Measurements from ENCODE around the gene DCAF11. TPM values are rescaled to one million over a fixed set of nuclear protein-coding genes. Genes with fewer than 3 reads are reported as not detected.

Gene DCAF11
- total and polyA plus RNA-seq, 2 of the 13 experiments (the other 11 are each of a cell fraction or from before 2014, with no cell fraction given) = 150 to 257 TPM

DNA sequence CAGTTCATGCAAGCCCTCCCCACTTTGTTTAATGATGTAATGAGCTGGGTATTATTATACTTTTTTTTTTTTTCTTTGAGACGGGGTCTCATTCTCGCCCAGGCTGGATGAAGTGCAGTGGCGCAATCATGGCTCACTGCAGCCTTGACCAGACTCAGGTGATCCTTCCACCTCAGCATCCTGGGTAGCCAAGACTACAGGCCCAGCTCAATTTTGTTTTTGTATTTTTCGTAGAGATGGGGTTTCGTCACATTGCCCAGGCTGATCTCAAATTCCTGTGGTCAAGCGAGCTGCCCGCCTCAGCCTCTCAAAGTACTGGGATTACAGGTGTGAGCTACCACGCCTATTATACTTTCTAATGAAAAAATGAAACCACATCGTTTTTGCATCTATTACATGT lies 4.5 kb upstream of the DCAF11 start (continued):
- TF ChIP-seq ATF7 (IDR thresholded peaks at IDR 0.05) (peak; percentile 60), ATF7 (CRISPR knock-in tag; IDR thresholded peaks at IDR 0.05) (no peak), ESRRA (CRISPR knock-in tag; IDR thresholded peaks at IDR 0.05; ENCODE audit: low read depth) (no peak), CBFB (CRISPR knock-in tag; IDR thresholded peaks at IDR 0.05) (peak; percentile 93), ZNF607 (CRISPR knock-in tag; IDR thresholded peaks at IDR 0.05; ENCODE audit: borderline replicate concordance) (no peak), ZNF260 (CRISPR knock-in tag; IDR thresholded peaks at IDR 0.05; ENCODE audit: borderline replicate concordance, low read depth) (no peak), ZNF879 (CRISPR knock-in tag; IDR thresholded peaks at IDR 0.05) (peak; percentile 35; the same call in 1 of the 2 replicates), ARID2 (CRISPR knock-in tag; IDR thresholded peaks at IDR 0.05; ENCODE audit: borderline replicate concordance) (0 out of 2 replicates have a peak, but pooled peaks have one; percentile 26), ZNF782 (CRISPR knock-in tag; IDR thresholded peaks at IDR 0.05; ENCODE audit: borderline replicate concordance) (no peak), HNRNPUL1 (IDR thresholded peaks at IDR 0.05; ENCODE audit: low read depth, low read length) (no peak), PHF8 (CRISPR knock-in tag; IDR thresholded peaks at IDR 0.05) (no peak), FOXA3 (CRISPR knock-in tag; IDR thresholded peaks at IDR 0.05) (no peak), ZNF547 (CRISPR knock-in tag; IDR thresholded peaks at IDR 0.05) (no peak), RAD51 (IDR thresholded peaks at IDR 0.05; ENCODE audit: borderline replicate concordance) (no peak), ZNF773 (CRISPR knock-in tag; IDR thresholded peaks at IDR 0.05; ENCODE audit: borderline replicate concordance) (no peak), MZF1 (CRISPR knock-in tag; IDR thresholded peaks at IDR 0.05; ENCODE audit: borderline replicate concordance) (no peak), FOSL1 (CRISPR knock-in tag; IDR thresholded peaks at IDR 0.05; ENCODE audit: borderline replicate concordance) (no peak), RAD21 (CRISPR knock-in tag; IDR thresholded peaks at IDR 0.05) (no peak), KLF16 (CRISPR knock-in tag; IDR thresholded peaks at IDR 0.05) (no peak; a peak in 1 of 4 replicates), ARNTL (CRISPR knock-in tag; IDR thresholded peaks at IDR 0.05) (no peak), POLR2G (IDR thresholded peaks at IDR 0.05; ENCODE audit: low read depth, low read length) (no peak), RFXANK (CRISPR knock-in tag; IDR thresholded peaks at IDR 0.05) (no peak), ZNF746 (CRISPR knock-in tag; IDR thresholded peaks at IDR 0.05) (no peak), KDM2A (CRISPR knock-in tag; IDR thresholded peaks at IDR 0.05; ENCODE audit: borderline replicate concordance, low read depth) (peak; percentile 17; the same call in 1 of the 2 replicates), STAT5B (CRISPR knock-in tag; IDR thresholded peaks at IDR 0.05) (no peak), ERF (CRISPR knock-in tag; IDR thresholded peaks at IDR 0.05) (no peak)
- TF ChIP-seq, protein P1, sequence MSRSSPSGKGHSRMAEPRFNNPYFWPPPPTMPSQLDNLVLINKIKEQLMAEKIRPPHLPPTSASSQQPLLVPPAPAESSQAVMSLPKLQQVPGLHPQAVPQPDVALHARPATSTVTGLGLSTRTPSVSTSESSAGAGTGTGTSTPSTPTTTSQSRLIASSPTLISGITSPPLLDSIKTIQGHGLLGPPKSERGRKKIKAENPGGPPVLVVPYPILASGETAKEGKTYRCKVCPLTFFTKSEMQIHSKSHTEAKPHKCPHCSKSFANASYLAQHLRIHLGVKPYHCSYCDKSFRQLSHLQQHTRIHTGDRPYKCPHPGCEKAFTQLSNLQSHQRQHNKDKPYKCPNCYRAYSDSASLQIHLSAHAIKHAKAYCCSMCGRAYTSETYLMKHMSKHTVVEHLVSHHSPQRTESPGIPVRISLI (CRISPR knock-in tag; IDR thresholded peaks at IDR 0.05; ENCODE audit: borderline replicate concordance) = peak; percentile 77; the same call in 1 of the 2 replicates
- TF ChIP-seq, protein P2, sequence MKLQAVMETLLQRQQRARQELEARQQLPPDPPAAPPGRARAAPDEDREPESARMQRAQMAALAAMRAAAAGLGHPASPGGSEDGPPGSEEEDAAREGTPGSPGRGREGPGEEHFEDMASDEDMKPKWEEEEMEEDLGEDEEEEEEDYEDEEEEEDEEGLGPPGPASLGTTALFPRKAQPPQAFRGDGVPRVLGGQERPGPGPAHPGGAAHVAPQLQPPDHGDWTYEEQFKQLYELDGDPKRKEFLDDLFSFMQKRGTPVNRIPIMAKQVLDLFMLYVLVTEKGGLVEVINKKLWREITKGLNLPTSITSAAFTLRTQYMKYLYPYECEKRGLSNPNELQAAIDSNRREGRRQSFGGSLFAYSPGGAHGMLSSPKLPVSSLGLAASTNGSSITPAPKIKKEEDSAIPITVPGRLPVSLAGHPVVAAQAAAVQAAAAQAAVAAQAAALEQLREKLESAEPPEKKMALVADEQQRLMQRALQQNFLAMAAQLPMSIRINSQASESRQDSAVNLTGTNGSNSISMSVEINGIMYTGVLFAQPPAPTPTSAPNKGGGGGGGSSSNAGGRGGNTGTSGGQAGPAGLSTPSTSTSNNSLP (IDR thresholded peaks at IDR 0.05; ENCODE audit: low read depth, low read length) = no peak
- TF ChIP-seq, protein P3, sequence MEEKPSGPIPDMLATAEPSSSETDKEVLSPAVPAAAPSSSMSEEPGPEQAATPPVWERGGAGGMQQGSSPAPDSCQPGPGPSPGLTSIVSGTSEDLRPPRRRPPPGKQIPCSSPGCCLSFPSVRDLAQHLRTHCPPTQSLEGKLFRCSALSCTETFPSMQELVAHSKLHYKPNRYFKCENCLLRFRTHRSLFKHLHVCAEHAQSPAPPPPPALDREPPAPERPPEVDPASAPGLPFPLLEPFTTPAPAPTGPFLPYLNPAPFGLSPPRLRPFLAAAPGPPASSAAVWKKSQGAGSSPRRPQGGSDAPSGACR (CRISPR knock-in tag; IDR thresholded peaks at IDR 0.05) = no peak
- TF ChIP-seq, protein P4, sequence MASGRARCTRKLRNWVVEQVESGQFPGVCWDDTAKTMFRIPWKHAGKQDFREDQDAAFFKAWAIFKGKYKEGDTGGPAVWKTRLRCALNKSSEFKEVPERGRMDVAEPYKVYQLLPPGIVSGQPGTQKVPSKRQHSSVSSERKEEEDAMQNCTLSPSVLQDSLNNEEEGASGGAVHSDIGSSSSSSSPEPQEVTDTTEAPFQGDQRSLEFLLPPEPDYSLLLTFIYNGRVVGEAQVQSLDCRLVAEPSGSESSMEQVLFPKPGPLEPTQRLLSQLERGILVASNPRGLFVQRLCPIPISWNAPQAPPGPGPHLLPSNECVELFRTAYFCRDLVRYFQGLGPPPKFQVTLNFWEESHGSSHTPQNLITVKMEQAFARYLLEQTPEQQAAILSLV (CRISPR knock-in tag; IDR thresholded peaks at IDR 0.05; ENCODE audit: borderline replicate concordance) = no peak
